ENCODE results near the gene GPR137. TPM values are rescaled to one million over a fixed set of nuclear protein-coding genes. Genes with fewer than 3 reads are reported as not detected.
A peak's percentile ranks its signal among the peaks of the same experiment; 100 is the strongest.

GPR137 gene
- polyA plus RNA-seq, 3 donors: 13.0 to 28.5 (median 25.2) TPM

DNA sequence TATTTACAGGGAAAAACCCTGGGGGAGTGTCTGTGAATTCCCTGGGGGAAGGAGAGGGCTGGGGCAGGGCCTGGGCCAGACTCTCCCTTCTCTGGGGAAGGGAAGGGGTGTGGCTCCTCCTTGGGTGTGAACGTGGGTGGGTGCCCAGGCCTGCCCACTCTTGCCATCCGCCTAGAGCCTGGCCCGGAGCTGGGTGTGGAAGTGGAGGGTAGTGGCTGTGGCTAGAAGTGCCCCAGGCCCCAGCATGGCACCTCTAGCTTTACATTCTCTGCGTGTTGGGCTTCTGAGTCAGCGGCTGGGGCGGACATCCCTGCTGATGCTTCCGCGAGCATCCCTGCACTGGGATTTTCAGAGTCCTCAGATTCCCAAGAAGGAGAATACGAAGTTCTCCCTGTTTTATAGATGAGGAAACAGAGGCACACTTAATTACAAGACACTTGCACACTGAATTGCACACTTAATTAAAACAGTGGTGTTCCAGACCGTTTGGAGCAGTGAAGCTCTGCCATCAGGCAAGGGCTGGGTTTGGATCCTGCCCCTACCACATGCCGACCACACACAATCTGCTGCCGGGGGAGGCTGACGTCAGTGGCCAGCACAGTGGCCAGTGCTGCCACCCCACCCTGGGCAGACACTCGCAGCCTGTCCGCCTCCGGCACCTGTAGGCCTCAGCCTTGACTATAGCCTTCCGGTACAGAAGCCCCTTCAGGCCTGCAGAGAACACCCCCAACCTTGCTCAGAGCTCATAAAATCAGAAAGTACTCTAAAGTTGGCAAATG, 8.8 kb upstream of the GPR137 start:
- WGBS, 3 donors: 76 to 89% (median 81%) methylated on average over 17 of the region's 17 CpGs
- H3K27ac ChIP-seq (ENCODE audit: low read depth, low read length): no peak overlapping the region

GRCh38 chr11:64278576-64279190, 7.0 kb upstream of the GPR137 start:
- 85 to 95% (median 88%) methylated on average over 8 of the region's 8 CpGs for WGBS, 3 donors
- no peak overlapping the region for H3K27ac ChIP-seq (ENCODE audit: low read depth, low read length)

DNA sequence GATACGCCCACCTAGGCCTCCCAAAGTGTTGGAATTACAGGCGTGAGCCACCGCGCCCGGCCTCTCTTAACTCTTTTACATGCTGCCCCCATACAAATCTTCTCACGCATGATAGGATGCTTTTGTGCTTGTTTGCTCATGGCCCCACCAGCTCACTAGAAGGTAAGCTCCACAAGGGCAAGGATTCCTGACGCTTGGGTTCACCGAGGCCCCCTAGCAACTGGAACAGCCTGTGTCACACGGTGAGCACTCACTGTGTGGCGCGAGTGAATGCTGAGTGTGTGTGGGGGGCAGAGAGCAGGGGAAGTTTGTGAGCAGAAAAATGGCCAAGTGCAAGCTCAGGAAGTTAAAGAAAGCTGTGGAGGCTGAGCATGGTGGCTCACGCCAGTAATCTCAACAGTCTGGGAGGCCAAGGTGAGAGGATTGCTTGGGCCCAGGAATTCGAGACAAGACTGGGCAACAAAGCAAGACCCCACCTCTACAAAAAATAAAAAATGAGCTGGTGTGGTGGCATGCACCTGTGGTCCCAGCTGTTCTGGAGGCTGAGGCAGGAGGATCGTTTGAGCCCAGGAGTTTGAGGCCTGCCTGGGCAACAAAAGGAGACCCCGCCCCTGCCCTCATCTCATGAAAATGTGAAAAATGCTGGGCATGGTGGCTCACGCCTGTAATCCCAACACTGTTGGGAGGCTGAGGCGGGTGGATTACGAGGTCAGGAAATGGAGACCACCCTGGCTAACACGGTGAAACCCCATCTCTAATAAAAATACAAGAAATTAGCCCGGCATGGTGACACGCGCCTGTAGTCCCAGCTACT, 3.5 kb upstream of the GPR137 start:
- WGBS, 3 donors: 95 to 96% (median 96%) methylated on average over 22 of the region's 22 CpGs
- no peak overlapping the region for H3K27ac ChIP-seq (ENCODE audit: low read depth, low read length)

GRCh38 chr11:64283092-64283491, 2.6 kb upstream of the GPR137 start:
- H3K27ac ChIP-seq (ENCODE audit: low read depth, low read length): no peak overlapping the region
- 91 to 92% (median 91%) methylated on average over 3 of the region's 3 CpGs for WGBS, 3 donors

DNA sequence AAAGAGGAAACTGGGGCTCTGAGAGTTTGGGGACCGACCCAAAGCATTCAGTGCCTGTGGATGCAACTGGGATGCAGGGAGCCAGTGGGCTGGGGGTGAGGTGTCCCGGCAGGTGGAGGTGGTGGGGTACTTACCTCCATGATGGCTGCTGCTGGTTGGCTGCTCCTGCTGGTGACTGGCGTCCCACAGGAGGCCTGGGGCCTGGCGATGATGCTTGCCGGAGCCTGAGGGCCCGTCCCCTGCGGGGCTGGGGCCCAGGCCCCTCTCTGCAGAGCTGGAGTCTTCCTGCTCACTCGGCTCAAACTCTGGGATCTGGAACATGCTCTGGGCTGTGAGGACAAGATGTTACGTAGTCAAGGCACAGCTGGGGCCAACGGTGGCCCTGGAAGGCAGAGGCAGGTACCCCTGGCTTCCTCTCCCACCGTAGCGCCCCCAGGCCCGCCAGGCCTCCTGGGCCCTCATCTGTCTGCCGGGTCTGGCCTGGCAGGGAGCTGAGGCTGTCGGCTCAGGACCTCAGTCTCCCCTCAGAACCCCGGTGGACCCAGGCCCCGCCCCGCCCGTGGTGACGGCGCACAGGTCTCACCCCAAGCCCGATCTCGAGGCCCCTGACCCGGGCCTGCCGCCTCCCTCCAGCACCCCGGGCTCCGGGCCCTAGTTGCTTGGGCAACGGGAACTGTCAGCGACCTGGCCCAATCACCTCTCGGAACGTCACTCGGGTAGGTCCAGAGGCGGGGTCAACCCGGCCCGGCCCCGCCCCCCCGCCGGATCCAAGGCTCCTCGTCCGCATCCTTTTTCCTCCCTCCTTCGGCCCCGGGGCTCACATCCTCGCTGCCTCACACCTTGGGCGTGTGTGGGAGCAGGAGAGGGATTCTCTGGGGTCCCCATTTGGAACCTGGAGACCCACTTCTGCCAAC, 1.3 kb upstream of the GPR137 start, which contains the start of gene BAD:
TSS of gene BAD (minus strand) at position 618 of the 914 bp plus-strand sequence. CDS start at position 321, 297 bp downstream.
- H3K27ac ChIP-seq (ENCODE audit: low read depth, low read length): peak within 1 kb of the TSS; percentile 56
- WGBS, 3 donors: 2 to 3% (median 2%) methylated on average over 35 to 44 of the region's 44 CpGs

- 27 to 32% (median 28%) methylated on average over 33 to 40 of the region's 40 CpGs for WGBS, 3 donors
- H3K27ac ChIP-seq (ENCODE audit: low read depth, low read length): no peak overlapping the region
Measured at GRCh38 chr11:64285885-64286800, 495 bp downstream of the GPR137 start.

DNA sequence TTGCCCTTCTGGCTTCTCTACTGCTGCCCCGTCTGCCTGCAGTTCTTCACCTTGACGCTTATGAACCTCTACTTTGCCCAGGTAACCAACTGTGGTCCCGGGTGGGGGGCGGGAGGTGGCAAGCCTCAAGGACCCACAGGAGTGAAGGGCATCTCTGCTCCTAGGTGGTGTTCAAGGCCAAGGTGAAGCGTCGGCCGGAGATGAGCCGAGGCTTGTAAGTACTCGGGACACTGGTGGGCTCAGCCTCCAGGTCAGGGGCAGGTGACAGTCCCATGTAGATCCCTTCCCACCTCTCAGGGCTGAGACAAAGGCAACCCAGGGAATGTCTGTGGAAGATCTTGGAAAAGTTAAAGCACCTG, 1.1 kb downstream of the GPR137 start:
- H3K27ac ChIP-seq (ENCODE audit: low read depth, low read length): no peak overlapping the region
- 76 to 92% (median 89%) methylated on average over 9 of the region's 9 CpGs for WGBS, 3 donors

DNA sequence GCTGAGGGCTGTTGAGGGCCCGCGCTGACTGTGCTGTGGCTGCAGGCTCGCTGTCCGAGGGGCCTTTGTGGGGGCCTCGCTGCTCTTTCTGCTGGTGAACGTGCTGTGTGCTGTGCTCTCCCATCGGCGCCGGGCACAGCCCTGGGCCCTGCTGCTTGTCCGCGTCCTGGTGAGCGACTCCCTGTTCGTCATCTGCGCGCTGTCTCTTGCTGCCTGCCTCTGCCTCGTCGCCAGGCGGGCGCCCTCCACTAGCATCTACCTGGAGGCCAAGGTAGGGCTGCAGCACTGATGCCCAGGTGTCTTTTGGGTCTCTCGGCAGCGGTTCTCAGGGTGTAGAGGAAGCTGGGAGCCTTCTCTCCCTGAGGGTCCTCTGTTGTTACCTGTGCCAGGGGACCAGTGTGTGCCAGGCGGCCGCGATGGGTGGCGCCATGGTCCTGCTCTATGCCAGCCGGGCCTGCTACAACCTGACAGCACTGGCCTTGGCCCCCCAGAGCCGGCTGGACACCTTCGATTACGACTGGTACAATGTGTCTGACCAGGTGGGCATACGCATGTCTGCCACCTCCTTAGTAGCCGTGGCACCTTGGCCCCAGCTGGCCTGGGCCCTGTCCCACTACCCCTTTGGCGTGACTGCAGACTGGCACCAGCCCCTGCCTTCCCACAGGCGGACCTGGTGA, 2.2 kb downstream of the GPR137 start:
- H3K27ac ChIP-seq (ENCODE audit: low read depth, low read length): no peak overlapping the region
- 94 to 95% (median 95%) methylated on average over 33 of the region's 33 CpGs for WGBS, 3 donors

- WGBS, 3 donors: 87 to 92% (median 92%) methylated on average over 9 of the region's 9 CpGs
Measured at GRCh38 chr11:64288353-64288750, 2.7 kb downstream of the GPR137 start.

DNA sequence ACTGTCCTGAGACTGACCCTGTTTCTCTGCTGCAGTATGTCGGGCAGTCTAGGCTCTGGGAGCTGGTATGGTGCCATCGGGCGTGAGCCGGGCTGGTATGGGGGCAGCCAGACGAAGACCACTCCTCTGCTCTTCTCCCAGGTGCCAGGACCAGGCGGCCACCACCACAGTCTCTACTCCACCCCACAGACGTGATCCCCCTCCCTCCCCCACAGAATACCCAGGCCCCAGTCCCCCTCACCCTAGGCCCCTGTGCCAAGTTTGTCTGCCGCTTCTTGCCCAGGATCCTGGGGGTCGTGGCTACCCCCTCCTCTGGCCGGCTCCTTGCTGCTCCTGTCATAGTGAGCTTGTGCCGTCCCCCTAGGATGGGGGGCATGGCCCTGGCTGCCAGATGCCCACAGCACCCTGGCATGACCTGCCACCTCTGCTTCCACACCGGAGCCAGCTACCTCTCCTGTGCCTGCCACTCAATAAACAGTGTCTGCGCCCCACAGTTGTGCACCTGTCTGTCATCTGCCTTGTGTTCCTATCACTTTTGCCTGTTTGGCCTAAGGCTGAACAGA, 3.4 kb downstream of the GPR137 start:
- WGBS, 3 donors: 93 to 96% (median 95%) methylated on average over 13 of the region's 13 CpGs

More at GRCh38 chr11:64288353-64288750, 2.7 kb downstream of the GPR137 start:
- H3K27ac ChIP-seq (ENCODE audit: low read depth, low read length): no peak overlapping the region

DNA sequence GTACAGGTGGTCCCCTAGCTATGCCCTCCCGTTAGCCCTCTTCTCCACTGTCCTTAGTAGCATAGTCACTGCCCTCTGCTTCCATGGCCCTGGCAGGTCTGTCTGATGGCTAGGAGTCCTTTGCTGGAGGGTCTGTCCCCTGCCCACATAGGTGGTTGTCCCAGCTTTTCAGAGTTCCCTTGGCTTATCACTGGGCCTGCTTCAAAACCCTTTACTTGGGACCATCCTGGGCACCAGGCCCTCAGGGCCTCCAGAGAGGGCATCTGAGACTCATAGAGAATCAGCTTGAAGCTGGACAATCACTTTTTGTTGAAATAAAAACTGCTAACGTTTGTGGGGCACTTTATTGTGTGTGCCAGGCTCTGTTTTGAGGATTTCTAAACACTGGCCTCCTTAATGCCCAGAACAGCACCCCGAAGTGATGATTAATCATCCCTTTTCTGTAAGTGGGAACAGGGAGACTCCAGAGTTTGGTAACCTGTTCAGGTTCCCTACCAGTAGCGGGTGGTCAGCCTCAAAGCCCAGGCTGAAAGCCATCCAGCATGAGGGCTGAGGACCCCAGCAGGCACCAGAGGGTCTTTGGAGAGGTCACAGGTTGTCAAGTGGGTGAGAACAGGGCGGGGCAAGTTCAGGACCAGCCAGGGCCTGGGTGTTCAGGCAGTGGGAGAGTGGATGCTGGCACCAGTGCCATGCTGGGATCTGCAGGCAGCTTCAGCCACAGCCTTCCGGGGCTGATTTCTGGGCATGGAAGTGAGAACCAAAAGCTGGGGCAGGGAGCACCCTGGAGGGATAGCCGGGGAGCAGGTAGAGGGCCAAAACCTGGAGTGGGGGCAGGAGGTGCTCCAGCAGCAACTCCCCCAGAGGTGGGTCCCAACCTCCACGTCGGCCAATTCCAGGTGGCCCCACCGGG, 5.0 kb downstream of the GPR137 start:
- WGBS, 3 donors: 49 to 62% (median 56%) methylated on average over 8 to 10 of the region's 10 CpGs
- H3K27ac ChIP-seq (ENCODE audit: low read depth, low read length): no peak overlapping the region

More for the DNA sequence above, 3.4 kb downstream of the GPR137 start:
- no peak overlapping the region for H3K27ac ChIP-seq (ENCODE audit: low read depth, low read length)

- WGBS, 3 donors: 4 to 7% (median 6%) methylated on average over 31 to 45 of the region's 45 CpGs
- H3K27ac ChIP-seq (ENCODE audit: low read depth, low read length): no peak within 1 kb of the TSS
Measured at GRCh38 chr11:64291262-64291751, 5.7 kb downstream of the GPR137 start, which contains the start of gene KCNK4. Gene KCNK4, plus strand, starts transcription at chr11:64291302. Its CDS starts 1,717 bp downstream, at chr11:64293019.

DNA sequence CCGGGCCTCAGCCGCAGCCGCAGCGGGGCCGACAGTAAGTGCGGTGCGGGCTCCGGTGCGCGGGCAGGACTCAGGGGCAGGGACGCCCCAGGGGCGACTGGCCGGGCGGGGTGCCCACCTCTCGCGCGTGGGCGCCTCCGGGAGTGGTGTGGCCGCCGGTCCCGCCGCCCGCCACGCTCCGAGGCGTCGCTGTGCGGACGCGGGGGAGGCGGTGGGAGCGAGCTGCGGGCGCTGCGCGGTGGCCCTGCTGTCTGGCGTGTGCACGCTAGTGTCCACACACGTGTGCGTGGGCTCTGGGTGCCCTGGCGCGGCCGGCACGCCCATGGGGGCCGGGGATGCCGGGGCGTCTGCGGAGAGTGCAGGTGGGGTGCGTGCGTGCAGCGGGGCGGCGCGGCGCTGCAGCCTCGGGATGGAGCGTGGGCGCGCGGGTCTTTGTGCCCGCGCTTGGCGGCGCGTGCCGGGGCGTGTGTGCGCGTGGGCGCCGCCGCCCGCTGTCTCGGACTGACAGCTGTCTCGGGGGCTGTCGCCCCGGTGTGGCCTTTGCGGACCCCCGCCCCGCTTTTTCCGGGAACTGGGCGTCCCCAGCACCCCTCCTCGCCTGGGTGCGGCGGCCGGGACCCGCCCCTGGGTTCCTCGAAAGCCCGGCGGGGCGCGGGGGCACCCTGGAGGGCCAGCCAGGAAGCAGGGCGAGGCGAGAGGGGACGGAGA, 6.3 kb downstream of the GPR137 start:
- H3K27ac ChIP-seq (ENCODE audit: low read depth, low read length): no peak overlapping the region
- WGBS, 3 donors: 0 to 1% (median 1%) methylated on average over 64 to 96 of the region's 96 CpGs

- 33 to 58% (median 35%) methylated on average over 29 to 42 of the region's 42 CpGs for WGBS, 3 donors
- no peak overlapping the region for H3K27ac ChIP-seq (ENCODE audit: low read depth, low read length)
Measured at GRCh38 chr11:64292460-64293254, 7.0 kb downstream of the GPR137 start.
